Transverse colon (tissue), 3 donors: Measurements from ENCODE around the gene BCOR.

ENCODE experiments used
- EP300 ChIP-seq: sonication (generic); formaldehyde crosslinking; IDR thresholded peaks from one replicate; pipeline ENCODE4 v1.6.1; 2017; ENCODE audit warnings: antibody characterized with exemption, low read depth
- POLR2A ChIP-seq: fragments of 450-650 bp; IDR thresholded peaks from one replicate; pipeline ENCODE4 v1.6.1; 2016; ENCODE audit warnings: antibody characterized with exemption, mild to moderate bottlenecking, moderate library complexity
- TF ChIP-seq, protein P1 (sequence below), 5 experiments: fragments of 200-600 bp in 3 of 5; fragments of 450-650 bp in 2 of 5; sonication (generic) in 3 of 5; IDR thresholded peaks; 1 replicate in 2 of 5; 2 replicates in 3 of 5; pipeline ENCODE4 v1.5.1; 2016 to 2017; ENCODE audit warnings: antibody characterized with exemption in 5 of 5, inconsistent platforms in 3 of 5, mild to moderate bottlenecking in 2 of 5, moderate library complexity in 1 of 5

DNA sequence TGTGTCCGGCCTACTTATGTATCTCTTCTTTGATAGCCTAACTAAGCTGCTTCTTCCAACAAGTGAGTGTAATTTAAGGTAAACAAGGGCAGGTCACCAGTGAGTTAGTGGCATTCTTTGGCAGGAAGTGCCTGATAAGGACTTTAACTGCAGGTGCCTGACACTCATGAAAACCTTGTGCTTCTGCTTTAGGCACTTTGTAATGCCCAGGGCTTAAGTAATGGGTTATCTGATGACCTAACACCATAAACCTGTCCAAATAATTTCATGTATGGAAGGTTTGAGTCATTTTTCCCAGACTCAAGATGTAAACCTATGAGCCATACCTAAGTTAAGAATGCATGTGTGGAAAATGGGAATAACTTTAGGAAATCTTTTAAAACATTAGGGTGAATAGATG lies 43.0 kb downstream of the BCOR start:
- TF ChIP-seq, protein P1, sequence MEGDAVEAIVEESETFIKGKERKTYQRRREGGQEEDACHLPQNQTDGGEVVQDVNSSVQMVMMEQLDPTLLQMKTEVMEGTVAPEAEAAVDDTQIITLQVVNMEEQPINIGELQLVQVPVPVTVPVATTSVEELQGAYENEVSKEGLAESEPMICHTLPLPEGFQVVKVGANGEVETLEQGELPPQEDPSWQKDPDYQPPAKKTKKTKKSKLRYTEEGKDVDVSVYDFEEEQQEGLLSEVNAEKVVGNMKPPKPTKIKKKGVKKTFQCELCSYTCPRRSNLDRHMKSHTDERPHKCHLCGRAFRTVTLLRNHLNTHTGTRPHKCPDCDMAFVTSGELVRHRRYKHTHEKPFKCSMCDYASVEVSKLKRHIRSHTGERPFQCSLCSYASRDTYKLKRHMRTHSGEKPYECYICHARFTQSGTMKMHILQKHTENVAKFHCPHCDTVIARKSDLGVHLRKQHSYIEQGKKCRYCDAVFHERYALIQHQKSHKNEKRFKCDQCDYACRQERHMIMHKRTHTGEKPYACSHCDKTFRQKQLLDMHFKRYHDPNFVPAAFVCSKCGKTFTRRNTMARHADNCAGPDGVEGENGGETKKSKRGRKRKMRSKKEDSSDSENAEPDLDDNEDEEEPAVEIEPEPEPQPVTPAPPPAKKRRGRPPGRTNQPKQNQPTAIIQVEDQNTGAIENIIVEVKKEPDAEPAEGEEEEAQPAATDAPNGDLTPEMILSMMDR (IDR thresholded peaks at IDR 0.05), result no peak
- TF ChIP-seq POLR2A (no peak), EP300 (no peak)
